ENCODE measurements around the gene SLAMF7.

GRCh38 chr1:160738271-160738670 is 776 bp upstream of the SLAMF7 start:
- TF ChIP-seq POLR2AphosphoS5 (IDR thresholded peaks at IDR 0.05; ENCODE audit: borderline replicate concordance, low read depth, low read length) (no peak), EZH2 (IDR thresholded peaks at IDR 0.05) (no peak), FOXP2 (optimal IDR thresholded peaks at IDR 0.05; ENCODE audit: control extremely low read depth, extremely low read length, insufficient read depth) (no peak)
